Fibroblast of villous mesenchyme (primary cell): ENCODE measurements around the gene ARRDC1. TPM values are rescaled to one million over a fixed set of nuclear protein-coding genes. Genes with fewer than 3 reads are reported as not detected.

Experiments used
- DNase-seq: peaks from one replicate; pipeline ENCODE4 v3.0.0-alpha.2; 2010; ENCODE audit warnings: low read depth
- H3K4me3 ChIP-seq: 2 replicates; pipeline ENCODE4 v1.5.1; 2011; ENCODE audit warnings: low read depth, mild to moderate bottlenecking, low read length
- CTCF ChIP-seq: IDR thresholded peaks from 2 replicates; pipeline ENCODE4 v1.5.1; 2012; ENCODE audit warnings: low read depth, mild to moderate bottlenecking, low read length; ENCODE audit not compliant: insufficient read depth
- total RNA-seq: library from RNA; depleted of rRNA; stranded (reverse); fragments of >200 nt; gene quantifications from 2 replicates; pipeline ENCODE4 v1.2.3, GENCODE V29; 2012

ARRDC1 gene
- total RNA-seq, 1 donor = 12.5 TPM

DNA sequence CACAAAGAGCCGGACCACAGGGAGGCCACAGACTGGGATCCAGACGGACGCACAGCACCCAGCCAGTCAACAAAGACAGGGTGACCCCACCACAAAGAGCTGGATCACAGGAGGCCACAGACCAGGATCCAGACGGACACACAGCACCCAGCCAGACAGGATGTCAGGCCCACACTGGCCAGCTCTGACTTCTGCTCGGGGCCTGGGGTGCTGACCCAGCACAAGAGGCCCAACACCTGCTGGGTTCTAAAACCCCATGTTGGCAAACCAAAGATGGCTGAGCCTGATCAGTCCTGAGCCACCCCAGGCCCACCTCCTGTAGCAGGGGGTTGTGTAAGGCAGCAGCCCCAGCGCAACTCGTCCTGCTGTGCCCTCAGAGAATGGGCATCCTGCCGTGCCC is 21.5 kb upstream of the ARRDC1 start:
- no peak for DNase-seq
- no peak for TF ChIP-seq CTCF
- no peak overlapping the region for H3K4me3 ChIP-seq

- DNase-seq = no peak
These were observed 18.6 kb upstream of the ARRDC1 start for GRCh38 chr9:137586854-137587253.

GRCh38 chr9:137588311-137588710 is 17.2 kb upstream of the ARRDC1 start:
- no peak for TF ChIP-seq CTCF
- no peak overlapping the region for H3K4me3 ChIP-seq
- no peak for DNase-seq

More at GRCh38 chr9:137586854-137587253, 18.6 kb upstream of the ARRDC1 start:
- TF ChIP-seq CTCF = no peak
- no peak overlapping the region for H3K4me3 ChIP-seq

DNA sequence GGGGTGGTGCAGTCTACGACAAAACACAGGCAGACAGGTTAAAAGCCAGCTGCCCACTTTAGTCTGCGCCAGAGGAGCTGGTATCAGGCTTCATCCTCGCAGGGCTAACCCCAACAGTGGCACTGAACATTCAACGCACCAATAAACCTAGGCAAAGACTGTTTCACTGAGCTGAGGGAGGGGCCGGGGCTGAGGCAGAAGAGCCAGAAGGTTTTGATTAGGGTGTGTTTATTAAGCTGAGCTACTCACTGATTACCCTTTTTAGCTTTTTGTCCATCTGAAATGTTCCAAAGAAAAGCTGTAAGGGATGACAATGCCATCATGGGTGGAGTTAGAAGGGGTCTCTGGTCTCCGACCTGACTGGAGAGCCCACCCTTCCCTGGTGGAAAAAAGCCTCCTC is 16.6 kb upstream of the ARRDC1 start:
- TF ChIP-seq CTCF = no peak
- DNase-seq = no peak
- peak overlapping the region; percentile 70 for H3K4me3 ChIP-seq

- H3K4me3 ChIP-seq = peak overlapping the region; percentile 70
- no peak for TF ChIP-seq CTCF
- peak; percentile 22 for DNase-seq
These were observed 15.9 kb upstream of the ARRDC1 start for GRCh38 chr9:137589441-137590122.

- no peak for TF ChIP-seq CTCF
- H3K4me3 ChIP-seq = peak overlapping the region; percentile 70
- DNase-seq = no peak
These were observed 15.4 kb upstream of the ARRDC1 start for GRCh38 chr9:137590123-137590468.
